Upper lobe of left lung (tissue), 4 donors: ENCODE results near the gene PER3.

Experiments used
- CTCF ChIP-seq, 6 experiments: fragments of 450-650 bp in 4 of 6; fragments of 200-600 bp in 2 of 6; sonication (generic) in 2 of 6; IDR thresholded peaks; one replicate each; pipeline ENCODE4 v1.5.1; 2016 to 2019; ENCODE audit warnings: antibody characterized with exemption in 6 of 6
- POLR2A ChIP-seq, 4 donors: fragments of 450-650 bp; IDR thresholded peaks; one replicate each; pipeline ENCODE4 v1.5.1; 2016 to 2017; ENCODE audit warnings: antibody characterized with exemption in 4 of 4, mild to moderate bottlenecking in 2 of 4

GRCh38 chr1:7860130-7860529 lies 76.0 kb downstream of the PER3 start:
- TF ChIP-seq CTCF (IDR thresholded peaks at IDR 0.05) (no peak), POLR2A (IDR thresholded peaks at IDR 0.05) (no peak)
